ENCODE measurements around the gene OTUD4.
"Not testable (repeated sequence)": the region's sequence is repeated elsewhere in the genome, so short reads cannot be mapped to it uniquely, and the experiment has no call there.

OTUD4 gene, protein sequence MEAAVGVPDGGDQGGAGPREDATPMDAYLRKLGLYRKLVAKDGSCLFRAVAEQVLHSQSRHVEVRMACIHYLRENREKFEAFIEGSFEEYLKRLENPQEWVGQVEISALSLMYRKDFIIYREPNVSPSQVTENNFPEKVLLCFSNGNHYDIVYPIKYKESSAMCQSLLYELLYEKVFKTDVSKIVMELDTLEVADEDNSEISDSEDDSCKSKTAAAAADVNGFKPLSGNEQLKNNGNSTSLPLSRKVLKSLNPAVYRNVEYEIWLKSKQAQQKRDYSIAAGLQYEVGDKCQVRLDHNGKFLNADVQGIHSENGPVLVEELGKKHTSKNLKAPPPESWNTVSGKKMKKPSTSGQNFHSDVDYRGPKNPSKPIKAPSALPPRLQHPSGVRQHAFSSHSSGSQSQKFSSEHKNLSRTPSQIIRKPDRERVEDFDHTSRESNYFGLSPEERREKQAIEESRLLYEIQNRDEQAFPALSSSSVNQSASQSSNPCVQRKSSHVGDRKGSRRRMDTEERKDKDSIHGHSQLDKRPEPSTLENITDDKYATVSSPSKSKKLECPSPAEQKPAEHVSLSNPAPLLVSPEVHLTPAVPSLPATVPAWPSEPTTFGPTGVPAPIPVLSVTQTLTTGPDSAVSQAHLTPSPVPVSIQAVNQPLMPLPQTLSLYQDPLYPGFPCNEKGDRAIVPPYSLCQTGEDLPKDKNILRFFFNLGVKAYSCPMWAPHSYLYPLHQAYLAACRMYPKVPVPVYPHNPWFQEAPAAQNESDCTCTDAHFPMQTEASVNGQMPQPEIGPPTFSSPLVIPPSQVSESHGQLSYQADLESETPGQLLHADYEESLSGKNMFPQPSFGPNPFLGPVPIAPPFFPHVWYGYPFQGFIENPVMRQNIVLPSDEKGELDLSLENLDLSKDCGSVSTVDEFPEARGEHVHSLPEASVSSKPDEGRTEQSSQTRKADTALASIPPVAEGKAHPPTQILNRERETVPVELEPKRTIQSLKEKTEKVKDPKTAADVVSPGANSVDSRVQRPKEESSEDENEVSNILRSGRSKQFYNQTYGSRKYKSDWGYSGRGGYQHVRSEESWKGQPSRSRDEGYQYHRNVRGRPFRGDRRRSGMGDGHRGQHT

DNA sequence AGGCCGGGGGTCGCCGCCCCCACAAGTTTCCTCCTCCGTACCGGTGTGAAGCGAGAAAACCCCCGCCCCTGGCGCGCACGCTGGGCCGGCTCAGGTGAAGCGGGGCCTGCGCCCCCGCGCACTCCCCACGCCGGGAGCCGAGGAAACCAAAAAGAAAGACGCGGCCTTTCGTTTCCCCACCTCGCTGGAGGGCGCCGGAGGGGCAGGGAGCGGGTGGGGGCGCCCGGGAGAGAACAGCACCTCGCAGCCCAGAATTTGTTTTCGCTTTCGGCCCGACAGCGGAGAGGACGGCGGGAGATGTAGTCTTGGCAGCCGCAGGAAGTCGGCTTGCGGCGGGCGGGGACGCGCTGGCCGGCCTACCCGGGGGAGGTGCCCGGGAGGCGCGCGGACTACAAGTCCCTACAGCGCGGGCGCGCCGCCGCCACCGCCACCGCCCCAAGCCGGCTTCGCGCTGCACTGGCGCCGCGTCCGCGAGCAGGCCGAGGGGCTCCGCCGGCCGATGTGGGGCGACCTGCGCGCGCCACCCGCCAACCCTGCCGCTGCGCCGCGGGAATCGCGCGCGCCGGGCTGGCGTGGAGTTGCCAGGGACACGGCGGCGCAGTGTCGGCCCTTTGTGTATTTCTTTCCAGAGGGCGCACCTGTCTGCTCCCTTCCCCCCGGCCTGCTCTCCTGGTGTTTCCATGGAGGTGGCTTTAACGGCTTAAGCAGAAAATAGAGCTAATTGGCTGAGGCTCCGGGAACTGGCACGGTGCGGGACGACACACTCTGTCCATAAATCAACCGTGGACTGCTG is at the start of gene OTUD4:
Gene OTUD4 (minus strand): TSS at position 292 of the 793 bp plus-strand sequence. CDS start 616 bp downstream, outside the sequence.
- ATAC-seq, result peak; percentile 91
- TF ChIP-seq, protein P1, sequence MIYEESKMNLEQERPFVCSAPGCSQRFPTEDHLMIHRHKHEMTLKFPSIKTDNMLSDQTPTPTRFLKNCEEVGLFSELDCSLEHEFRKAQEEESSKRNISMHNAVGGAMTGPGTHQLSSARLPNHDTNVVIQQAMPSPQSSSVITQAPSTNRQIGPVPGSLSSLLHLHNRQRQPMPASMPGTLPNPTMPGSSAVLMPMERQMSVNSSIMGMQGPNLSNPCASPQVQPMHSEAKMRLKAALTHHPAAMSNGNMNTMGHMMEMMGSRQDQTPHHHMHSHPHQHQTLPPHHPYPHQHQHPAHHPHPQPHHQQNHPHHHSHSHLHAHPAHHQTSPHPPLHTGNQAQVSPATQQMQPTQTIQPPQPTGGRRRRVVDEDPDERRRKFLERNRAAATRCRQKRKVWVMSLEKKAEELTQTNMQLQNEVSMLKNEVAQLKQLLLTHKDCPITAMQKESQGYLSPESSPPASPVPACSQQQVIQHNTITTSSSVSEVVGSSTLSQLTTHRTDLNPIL (CRISPR knock-in tag; IDR thresholded peaks at IDR 0.05; ENCODE audit: low read depth), result no peak
- TF ChIP-seq, protein P2, sequence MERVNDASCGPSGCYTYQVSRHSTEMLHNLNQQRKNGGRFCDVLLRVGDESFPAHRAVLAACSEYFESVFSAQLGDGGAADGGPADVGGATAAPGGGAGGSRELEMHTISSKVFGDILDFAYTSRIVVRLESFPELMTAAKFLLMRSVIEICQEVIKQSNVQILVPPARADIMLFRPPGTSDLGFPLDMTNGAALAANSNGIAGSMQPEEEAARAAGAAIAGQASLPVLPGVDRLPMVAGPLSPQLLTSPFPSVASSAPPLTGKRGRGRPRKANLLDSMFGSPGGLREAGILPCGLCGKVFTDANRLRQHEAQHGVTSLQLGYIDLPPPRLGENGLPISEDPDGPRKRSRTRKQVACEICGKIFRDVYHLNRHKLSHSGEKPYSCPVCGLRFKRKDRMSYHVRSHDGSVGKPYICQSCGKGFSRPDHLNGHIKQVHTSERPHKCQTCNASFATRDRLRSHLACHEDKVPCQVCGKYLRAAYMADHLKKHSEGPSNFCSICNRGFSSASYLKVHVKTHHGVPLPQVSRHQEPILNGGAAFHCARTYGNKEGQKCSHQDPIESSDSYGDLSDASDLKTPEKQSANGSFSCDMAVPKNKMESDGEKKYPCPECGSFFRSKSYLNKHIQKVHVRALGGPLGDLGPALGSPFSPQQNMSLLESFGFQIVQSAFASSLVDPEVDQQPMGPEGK (CRISPR knock-in tag; IDR thresholded peaks at IDR 0.05; ENCODE audit: borderline replicate concordance), result peak; percentile 88; the same call in 1 of the 2 replicates

DNA sequence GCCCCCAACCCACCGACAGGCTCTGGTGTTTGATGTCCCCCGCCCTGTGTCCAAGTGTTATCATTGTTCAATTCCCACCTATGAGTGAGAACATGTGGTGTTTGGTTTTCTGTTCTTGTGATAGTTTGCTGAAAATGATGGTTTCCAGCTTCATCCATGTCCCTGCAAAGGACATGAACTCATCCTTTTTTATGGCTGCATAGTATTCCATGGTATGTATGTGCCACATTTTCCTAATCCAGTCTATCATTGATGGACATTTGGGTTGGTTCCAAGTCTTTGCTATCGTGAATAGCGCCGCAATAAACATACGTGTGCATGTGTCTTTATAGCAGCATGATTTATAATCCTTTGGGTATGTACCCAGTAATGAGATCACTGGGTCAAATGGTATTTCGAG is 42.8 kb upstream of the OTUD4 start:
- not testable (repeated sequence) for ATAC-seq

DNA sequence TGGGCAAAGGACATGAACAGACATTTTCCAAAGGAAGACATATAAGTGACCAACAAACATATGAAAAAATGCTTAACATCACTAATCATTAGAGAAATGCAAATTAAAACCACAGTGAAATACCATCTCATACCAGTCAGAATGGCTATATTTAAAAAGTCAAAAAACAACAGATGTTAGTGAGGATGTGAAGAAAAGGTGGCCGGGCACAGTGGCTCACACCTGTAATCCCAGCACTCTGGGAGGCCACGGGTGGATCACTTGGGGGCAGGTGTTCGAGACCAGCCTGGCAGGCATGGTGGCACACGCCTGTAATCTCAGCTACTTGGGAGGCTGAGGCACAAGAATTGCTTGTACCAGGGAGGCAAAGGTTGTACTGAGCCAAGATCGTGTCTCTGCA is 41.1 kb upstream of the OTUD4 start:
- ATAC-seq, result not testable (repeated sequence)

DNA sequence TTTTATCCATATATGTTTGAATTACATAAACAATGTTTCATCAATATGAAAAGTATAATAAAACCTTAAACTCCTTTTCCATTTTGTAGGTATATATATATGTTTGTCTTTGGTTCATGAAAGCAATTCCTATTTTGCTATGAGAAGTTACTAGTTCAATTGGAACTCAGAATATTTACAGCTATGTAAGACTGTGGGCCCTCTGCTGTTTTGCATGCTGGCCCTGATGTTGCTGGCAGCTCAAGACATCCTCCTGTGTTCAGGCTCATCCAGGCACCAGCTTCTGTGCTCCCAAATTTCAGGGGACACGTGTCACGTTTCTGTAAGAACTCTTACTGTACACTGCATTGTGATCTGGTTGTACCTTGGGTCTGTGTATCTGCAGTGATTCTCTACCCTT is 38.7 kb upstream of the OTUD4 start:
- no peak for TF ChIP-seq GLIS3 (CRISPR knock-in tag; IDR thresholded peaks at IDR 0.05)
- no peak for TF ChIP-seq PPARA (CRISPR knock-in tag; IDR thresholded peaks at IDR 0.05; ENCODE audit: borderline replicate concordance)
- TF ChIP-seq ZNF70 (CRISPR knock-in tag; IDR thresholded peaks at IDR 0.05), result no peak
- no peak for ATAC-seq

DNA sequence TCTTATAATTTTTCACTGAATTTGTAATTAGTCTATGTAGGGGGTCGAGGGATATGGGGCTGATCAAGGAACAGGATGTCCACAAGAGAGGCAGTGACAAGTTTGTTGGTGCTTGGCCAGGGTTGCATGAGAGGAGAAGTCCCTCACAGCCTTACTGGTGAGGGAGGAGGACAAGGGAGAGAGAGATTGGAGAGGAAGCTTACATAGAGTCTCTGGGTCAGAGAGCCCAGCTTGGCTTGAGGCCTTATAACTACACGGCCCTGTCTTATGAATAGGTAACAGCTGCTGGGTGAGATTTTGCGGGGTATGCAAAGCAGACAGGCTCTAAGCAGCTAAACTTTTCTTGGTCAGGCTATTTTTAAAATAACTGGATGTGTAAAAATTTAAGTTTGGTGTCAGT is 37.9 kb upstream of the OTUD4 start:
- TF ChIP-seq ZC3H10 (CRISPR knock-in tag; IDR thresholded peaks at IDR 0.05) (no peak), ZFP3 (CRISPR knock-in tag; IDR thresholded peaks at IDR 0.05) (no peak), ARNTL (CRISPR knock-in tag; IDR thresholded peaks at IDR 0.05; ENCODE audit: borderline replicate concordance, low read depth) (no peak), SNAI2 (CRISPR knock-in tag; IDR thresholded peaks at IDR 0.05) (no peak), ZFP30 (CRISPR knock-in tag; IDR thresholded peaks at IDR 0.05) (no peak), BACH2 (CRISPR knock-in tag; IDR thresholded peaks at IDR 0.05; ENCODE audit: borderline replicate concordance) (no peak), ESRRG (CRISPR knock-in tag; IDR thresholded peaks at IDR 0.05) (no peak), TOX (CRISPR knock-in tag; IDR thresholded peaks at IDR 0.05; ENCODE audit: borderline replicate concordance) (no peak), ZNF70 (CRISPR knock-in tag; IDR thresholded peaks at IDR 0.05) (no peak), ZNF565 (CRISPR knock-in tag; conservative IDR thresholded peaks at IDR 0.05; ENCODE audit: low read depth) (no peak), GLIS3 (CRISPR knock-in tag; IDR thresholded peaks at IDR 0.05) (no peak)
- TF ChIP-seq, protein P1 (CRISPR knock-in tag; IDR thresholded peaks at IDR 0.05; ENCODE audit: low read depth), result no peak
- TF ChIP-seq, protein P3, sequence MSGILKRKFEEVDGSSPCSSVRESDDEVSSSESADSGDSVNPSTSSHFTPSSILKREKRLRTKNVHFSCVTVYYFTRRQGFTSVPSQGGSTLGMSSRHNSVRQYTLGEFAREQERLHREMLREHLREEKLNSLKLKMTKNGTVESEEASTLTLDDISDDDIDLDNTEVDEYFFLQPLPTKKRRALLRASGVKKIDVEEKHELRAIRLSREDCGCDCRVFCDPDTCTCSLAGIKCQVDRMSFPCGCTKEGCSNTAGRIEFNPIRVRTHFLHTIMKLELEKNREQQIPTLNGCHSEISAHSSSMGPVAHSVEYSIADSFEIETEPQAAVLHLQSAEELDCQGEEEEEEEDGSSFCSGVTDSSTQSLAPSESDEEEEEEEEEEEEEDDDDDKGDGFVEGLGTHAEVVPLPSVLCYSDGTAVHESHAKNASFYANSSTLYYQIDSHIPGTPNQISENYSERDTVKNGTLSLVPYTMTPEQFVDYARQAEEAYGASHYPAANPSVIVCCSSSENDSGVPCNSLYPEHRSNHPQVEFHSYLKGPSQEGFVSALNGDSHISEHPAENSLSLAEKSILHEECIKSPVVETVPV (CRISPR knock-in tag; IDR thresholded peaks at IDR 0.05), result no peak
- TF ChIP-seq, protein P4, sequence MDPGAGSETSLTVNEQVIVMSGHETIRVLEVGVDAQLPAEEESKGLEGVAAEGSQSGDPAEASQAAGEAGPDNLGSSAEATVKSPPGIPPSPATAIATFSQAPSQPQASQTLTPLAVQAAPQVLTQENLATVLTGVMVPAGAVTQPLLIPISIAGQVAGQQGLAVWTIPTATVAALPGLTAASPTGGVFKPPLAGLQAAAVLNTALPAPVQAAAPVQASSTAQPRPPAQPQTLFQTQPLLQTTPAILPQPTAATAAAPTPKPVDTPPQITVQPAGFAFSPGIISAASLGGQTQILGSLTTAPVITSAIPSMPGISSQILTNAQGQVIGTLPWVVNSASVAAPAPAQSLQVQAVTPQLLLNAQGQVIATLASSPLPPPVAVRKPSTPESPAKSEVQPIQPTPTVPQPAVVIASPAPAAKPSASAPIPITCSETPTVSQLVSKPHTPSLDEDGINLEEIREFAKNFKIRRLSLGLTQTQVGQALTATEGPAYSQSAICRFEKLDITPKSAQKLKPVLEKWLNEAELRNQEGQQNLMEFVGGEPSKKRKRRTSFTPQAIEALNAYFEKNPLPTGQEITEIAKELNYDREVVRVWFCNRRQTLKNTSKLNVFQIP (CRISPR knock-in tag; IDR thresholded peaks at IDR 0.05; ENCODE audit: borderline replicate concordance, low read depth), result no peak
- TF ChIP-seq, protein P2 (CRISPR knock-in tag; IDR thresholded peaks at IDR 0.05; ENCODE audit: borderline replicate concordance), result no peak

More for the DNA sequence above, 37.9 kb upstream of the OTUD4 start:
- peak; percentile 30; the same call in 1 of the 3 replicates for ATAC-seq
